Left colon (tissue), 2 donors: Measurements from ENCODE around the gene RAB1B. TPM values are rescaled to one million over a fixed set of nuclear protein-coding genes. Genes with fewer than 3 reads are reported as not detected.
"Not testable (repeated sequence)": the region's sequence is repeated elsewhere in the genome, so short reads cannot be mapped to it uniquely, and the experiment has no call there.

Source experiments
- ATAC-seq: fragments of 200-7000 bp; cut with Tn5 transposase; one replicate; pipeline ENCODE4 v1.9.1; 2020; ENCODE audit warnings: mild to moderate bottlenecking, moderate library complexity
- DNase-seq, 2 donors: peaks; one replicate each; pipeline ENCODE4 v3.0.0-alpha.2; 2020
- intact Hi-C, 2 donors: fragments of 100-400 bp; cut with DNase I in 1 of 2; cut with micrococcal nuclease in 1 of 2; formaldehyde crosslinking; loops; one replicate each; pipeline versions ENCODE4 v1.11.2 to v1.14.0; 2022; cut with DNase I, micrococcal nuclease
- total RNA-seq, 2 donors: library from RNA; stranded (reverse); fragmentation: NEBNext Ultra II Directional; extraction: Animal tissue kit (Norgen Biotek cat#: 25700); gene quantifications; one replicate each; pipeline ENCODE4 v1.2.1, GENCODE V29; 2021
- donor health status: DM: no; HTN: no; CAD: no.
- donor health status: DM: yes; HTN: yes; CAD: no.

RAB1B gene
- total RNA-seq, 2 donors from 2014 or later: 208 to 210 TPM

DNA sequence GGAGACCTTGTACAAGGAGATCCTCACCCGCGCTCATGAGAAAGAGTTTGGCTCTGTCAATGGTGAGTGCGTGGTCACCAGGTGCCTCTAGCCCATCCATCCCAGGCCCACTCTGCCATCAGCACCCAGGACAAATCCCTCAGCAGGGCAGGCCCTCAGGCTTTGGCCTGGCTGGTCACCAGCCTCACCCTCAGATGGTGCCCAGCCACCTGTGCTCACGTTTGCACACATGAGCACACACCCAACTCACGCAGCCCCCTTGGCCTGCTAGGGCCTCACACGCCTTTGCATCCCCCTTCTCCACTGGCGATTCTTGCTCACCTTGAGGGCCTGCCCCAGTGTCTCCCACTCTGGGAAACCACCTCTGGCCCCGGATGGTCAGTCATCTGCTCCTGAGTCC, 4.1 kb upstream of the RAB1B start:
- DNase-seq: no peak
- no peak for ATAC-seq
- intact Hi-C loops: no loop called here

DNA sequence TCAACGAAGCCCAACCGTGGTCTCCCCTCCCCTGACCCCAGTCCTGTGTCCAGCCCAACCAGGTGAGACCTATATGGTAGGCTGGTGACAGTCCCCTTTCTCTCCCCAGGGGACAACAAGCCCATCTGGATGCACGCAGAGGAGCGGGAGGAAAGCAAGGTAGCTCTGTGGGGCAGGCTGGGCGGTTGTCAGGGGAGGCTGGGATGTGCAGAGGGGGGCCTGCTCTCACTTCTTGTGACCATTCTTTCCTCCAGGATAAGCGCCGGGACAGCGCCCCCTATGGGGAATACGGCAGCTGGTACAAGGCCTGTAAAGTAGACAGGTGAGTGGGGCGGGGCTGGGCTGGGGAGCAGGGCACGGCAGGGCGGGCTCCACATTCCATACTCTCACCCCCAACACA, 3.5 kb upstream of the RAB1B start:
- ATAC-seq (no peak), DNase-seq (no peak)
- intact Hi-C loops: no loop called here

DNA sequence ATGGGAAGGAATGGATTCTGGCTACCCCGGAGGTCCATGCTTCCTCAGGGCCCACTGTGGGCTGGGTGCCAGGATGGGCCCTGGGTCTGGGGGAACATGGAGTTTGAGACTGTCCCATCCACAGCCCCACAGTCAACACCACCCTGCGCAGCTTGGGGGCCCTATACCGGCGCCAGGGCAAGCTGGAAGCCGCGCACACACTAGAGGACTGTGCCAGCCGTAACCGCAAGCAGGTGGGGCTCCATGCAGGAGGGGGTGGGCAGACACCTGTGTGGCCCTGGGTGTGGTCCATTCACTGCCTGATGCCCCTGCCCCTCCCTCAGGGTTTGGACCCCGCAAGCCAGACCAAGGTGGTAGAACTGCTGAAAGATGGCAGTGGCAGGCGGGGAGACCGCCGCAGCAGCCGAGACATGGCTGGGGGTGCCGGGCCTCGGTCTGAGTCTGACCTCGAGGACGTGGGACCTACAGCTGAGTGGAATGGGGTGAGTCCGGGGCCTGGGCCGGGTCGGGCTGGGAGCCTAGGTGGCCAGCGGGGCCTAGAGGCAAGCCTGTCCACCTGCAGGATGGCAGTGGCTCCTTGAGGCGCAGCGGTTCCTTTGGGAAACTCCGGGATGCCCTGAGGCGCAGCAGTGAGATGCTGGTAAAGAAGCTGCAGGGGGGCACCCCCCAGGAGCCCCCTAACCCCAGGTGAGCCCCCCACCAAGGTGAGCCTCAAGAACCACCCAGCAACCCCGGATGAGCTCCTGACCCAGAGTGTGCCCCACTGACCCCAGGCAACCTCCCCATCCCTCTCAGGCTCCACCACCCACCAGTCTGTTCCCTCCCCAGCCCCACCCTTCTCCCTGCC, 2.7 kb upstream of the RAB1B start:
- no peak for DNase-seq
- no peak for ATAC-seq
- intact Hi-C loops: no loop called here

DNA sequence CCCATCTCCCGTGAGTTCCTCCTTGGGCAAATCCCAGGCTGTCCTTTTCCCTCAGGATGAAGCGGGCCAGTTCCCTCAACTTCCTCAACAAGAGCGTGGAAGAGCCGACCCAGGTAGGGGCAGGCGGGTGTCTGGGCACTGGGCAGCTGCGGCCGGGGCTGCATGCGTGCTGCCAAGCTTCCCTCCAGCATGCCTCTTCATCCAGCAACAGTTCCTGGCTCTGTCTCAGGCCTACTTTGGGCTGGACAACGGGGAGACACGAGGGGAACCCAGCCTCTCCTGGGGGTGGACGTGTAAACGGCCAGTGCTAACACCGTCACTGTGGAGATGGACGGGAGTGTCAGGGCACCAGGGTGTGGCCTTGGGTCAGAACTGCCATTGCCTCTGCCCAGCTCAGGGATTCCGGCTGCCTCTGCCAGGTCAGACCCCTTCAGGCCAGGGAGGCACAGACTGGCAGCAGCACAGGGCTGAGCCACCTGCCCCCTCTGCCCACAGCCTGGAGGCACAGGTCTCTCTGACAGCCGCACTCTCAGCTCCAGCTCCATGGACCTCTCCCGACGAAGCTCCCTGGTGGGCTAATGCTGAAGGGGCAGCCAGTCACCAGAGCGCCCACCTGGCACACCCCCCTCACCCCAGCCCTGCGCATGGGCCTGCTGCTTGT, 1.9 kb upstream of the RAB1B start:
- intact Hi-C loops: no loop called here
- ATAC-seq: no peak
- DNase-seq: peak in 1 of 2 donors; percentile 36

DNA sequence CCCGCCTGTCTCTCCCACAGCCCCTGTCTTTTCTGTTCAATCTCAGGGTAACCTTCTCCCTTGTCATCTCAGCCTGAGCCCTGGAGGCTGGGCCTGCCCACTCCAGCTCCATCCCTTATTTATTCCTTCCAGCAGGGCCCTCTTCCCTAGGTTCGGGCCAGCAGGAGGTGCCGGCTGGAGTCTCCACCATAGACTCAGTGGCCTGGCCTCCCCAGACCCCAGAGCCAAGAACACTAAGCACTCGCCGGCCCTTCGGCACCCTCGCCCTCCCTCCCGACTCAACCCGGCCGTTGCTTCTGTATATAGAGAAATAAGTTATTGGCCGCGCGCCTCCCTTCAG, 1.4 kb upstream of the RAB1B start:
- DNase-seq (no peak), ATAC-seq (no peak)
- intact Hi-C loops: no loop called here

DNA sequence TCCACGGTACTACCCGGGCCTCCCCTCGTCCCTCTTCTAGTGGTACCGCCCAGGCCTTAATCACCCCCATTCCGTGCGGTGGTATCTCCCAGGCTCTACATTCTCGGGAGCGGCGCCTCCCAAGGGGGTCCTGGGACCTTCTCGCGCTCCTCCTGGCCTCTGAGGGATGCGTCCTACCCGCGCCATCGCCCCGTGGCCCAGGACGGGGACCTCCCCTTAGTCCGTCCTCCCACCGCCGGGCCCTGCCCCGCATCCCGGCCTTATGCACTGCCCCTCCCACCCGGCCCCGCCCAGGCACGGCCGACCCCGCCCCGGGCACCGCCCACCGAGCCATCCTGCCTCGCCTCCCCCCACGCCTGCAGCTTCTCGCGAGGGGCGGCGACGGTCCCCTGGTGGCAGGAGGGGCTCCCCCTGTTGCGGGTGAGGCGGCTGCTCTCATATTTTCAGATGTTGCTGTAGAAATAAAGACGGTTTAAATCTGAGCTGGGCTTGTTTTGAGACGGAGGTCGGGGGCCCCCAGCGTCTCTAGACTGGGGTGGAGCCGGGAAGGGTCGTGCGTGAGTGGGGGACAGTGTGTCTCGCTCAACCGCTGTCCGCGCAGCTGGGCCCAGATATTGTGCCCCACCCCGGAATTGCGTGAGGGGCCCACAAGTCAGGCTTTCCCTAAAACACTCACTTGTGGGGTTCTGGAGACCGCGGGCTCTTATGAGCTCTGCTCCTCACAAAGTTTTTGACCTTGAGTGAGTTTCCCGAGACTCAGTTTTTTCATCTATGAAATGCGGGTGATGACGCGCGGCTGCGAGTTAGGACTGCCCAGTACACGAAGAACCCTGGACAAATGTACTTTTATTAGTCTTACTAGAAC, 828 bp upstream of the RAB1B start:
- peak; percentile 78 for ATAC-seq
- peak; percentile 88 to 93 for DNase-seq
- intact Hi-C loops: no loop called here

DNA sequence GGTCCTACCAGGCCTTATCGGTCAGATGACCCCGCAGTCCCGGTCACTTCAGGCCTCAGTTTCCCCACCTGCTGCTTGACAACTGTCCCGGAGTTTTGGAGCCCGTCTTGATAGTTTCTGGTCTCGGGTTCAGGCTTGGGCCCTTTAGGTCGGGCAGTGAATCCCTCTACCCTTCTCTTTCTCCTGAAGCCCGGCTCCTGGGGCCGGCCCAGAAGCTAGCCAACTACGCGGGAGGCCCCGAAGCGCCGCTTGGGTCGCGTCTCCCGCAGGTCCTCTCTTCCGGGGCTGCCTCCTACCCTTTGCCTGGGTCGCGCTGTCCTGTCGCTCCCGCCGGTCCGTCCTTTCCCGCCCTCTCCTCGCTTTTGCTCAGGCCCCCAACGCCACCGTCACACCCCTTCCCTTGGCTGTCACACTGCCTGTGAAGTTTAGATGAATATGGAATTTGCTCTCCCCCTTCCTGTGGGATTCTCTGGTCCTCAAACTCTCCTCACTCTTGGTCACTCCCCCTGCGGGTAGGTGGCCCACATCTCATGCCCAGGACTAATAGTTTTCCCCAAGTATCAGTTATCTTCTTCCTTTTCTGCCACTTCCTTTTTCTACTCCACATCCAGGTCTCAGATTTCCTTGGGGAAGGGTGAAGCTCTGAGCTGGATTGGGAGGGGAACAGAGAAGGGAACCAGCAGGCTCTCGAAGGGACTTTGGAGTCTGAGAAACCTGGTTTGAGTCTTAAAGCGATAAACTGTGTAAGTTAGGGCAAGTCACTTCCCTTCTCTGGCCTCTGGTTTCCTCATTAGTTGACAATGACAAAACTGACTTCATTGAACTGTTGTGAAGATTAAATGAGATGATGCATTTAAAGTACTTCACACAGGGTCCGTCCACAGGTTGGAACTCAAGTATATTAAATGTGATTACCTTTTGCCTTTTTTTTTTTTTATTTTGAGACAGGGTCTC, 790 bp downstream of the RAB1B start:
- intact Hi-C loops: no loop called here
- ATAC-seq (peak; percentile 2), DNase-seq (peak; percentile 43 to 48)

DNA sequence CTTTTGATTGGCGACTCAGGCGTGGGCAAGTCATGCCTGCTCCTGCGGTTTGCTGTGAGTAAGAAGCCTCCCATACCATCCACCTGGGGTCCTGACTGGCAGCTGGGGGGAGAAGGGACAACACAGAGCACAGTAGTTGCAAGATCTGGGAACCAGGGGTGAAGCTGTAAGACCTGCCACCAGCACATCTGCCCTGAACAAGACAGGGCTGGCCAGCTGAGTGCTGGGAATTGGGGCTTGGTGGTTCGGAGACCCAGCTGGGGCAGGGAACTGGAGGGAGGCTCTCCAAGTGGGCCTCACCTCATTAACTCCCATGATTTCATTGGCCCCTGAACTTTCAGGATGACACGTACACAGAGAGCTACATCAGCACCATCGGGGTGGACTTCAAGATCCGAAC, 3.4 kb downstream of the RAB1B start:
- intact Hi-C loops: no loop called here
- ATAC-seq (no peak), DNase-seq (no peak)

DNA sequence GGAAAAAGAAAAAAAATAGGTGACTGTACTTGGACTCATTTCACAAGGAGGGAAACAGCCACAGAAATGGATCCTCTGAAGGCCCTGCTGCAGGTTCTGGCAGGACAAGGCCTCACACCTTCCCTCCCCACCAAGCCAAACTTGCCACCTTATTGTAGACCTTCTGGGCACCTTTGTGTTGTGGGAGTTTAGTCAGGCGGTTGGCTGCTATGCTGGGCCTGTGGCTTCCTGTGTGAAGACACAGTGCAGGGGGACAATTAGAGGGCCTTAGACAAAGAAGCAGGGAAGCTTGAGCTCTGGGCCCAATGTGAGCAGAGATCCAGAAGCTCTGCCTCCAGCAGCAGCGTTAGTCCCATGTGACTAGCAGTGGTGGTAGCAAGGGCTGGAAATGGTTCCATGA, 4.2 kb downstream of the RAB1B start:
- ATAC-seq: no peak
- intact Hi-C loops: no loop called here
- no peak for DNase-seq

DNA sequence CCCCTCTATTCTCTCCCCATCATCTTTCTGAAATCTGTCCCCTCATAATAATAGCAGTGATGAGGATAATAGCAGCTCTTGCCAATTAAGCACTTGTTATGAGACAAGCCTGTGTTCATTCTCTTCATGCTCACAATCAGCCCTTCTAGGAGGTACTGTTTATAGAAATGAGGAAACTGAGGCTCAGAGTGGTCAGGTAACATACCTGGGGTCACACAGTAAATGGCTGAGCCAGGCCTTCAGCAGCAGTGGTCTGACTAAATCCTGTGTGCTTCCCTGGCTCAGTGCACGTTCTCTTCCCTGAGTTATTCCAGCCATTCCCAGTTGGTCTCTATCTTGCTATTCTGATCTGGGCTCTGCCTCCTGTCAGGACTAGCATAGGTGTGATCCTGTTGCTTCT, 5.8 kb downstream of the RAB1B start:
- DNase-seq (no peak), ATAC-seq (no peak)
- intact Hi-C loops: no loop called here

DNA sequence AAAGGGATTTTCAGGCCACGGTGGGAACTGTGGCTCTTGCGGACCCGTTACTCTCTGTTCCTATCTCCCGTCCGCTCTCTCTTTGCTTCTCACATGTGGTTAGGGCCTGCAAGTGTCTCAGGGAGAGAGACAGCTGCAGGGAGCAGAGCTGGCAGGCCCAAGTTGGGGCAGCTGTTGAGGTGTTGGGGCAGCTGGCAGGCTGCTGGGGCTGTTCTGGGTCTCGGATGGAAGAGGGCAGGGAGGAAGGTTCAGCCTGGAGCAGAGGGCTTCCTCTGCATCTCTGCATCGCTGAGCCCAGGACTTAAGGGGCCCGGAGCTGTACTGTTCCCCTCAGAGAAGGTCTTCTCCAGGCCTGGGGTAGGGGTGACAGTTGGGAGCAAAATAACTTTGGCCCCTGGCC, 7.0 kb downstream of the RAB1B start:
- ATAC-seq (no peak), DNase-seq (no peak)
- intact Hi-C loops: no loop called here

DNA sequence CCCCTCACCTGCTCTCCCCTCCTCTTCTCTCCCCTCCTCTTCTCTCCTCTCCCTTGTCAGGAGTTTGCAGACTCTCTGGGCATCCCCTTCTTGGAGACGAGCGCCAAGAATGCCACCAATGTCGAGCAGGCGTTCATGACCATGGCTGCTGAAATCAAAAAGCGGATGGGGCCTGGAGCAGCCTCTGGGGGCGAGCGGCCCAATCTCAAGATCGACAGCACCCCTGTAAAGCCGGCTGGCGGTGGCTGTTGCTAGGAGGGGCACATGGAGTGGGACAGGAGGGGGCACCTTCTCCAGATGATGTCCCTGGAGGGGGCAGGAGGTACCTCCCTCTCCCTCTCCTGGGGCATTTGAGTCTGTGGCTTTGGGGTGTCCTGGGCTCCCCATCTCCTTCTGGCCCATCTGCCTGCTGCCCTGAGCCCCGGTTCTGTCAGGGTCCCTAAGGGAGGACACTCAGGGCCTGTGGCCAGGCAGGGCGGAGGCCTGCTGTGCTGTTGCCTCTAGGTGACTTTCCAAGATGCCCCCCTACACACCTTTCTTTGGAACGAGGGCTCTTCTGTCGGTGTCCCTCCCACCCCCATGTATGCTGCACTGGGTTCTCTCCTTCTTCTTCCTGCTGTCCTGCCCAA, 7.7 kb downstream of the RAB1B start:
- peak; percentile 1 for ATAC-seq
- DNase-seq: no peak
- intact Hi-C loops: no loop called here

DNA sequence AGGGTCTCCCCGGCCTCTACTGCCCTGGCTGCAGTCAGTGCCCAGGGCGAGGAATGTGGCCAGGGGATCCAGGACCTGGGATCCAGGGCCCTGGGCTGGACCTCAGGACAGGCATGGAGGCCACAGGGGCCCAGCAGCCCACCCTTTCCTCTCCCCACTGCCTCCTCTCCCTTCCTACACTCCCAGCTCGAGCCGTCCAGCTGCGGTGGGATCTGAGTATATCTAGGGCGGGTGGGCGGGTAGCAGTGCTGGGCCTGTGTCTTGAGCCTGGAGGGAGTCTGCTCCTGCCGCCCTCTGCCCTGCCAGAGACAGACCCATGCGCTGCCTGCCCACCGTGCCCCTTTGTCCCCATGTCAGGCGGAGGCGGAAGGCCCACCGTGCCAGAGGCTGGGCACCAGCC, 8.2 kb downstream of the RAB1B start:
- peak; percentile 1 for ATAC-seq
- intact Hi-C loops, DNase-seq: not testable (repeated sequence)

DNA sequence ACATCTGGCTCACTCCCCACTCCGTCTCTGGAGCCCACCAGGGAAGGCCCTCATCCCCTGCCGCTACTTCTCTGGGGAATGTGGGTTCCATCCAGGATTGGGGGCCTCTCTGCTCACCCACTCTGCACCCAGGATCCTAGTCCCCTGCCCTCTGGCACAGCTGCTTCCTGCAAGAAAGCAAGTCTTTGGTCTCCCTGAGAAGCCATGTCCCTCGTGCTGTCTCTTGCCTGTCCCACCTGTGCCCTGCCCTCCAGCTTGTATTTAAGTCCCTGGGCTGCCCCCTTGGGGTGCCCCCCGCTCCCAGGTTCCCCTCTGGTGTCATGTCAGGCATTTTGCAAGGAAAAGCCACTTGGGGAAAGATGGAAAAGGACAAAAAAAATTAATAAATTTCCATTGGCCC, 8.6 kb downstream of the RAB1B start:
- intact Hi-C loops, DNase-seq: not testable (repeated sequence)
- ATAC-seq: peak; percentile 1

DNA sequence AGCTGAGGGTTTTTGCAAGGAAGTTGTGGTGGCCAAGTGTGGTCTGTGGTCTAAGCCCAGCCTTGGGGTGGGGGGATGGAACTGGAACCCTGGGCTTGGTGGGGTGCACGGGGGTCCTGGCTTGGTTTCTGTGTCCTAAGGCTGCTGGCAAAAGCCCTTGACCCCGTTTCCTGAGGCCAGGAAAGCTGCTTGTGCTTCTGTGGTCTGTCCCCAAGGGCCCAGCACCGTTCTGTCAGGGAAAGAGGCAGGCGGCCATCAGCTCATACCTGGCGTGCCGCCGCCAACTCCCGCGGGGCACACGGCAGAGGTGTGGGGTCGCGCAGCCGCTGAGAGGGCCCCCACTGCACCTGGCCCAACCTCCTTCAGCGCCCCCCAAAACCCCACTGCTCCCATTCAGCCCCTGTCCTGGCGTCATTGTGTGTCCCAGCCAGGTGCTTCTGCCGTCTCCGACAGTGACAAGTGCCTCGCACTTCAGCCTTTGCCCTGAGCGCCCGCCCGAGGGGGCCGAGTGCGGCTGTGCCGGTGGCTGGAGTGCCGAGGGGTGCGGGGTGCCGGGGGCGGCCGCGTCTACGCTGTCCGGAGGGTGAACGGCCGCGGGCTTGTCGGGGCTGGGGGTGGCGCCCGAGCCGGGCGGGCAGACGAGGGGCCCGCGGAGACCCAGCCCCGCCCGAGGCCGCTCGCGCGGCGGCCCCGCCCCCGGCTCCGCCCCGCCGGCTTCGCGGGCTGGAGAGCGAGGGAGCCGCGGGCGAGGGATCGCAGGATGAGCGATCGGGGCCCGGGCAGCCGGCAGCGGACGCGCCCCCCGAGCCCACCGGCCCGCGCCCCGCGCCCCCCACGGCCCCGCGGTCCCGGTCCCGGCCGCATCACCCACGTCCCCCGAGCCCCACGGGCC, 9.3 kb downstream of the RAB1B start, which contains the start of gene CNIH2:
Gene CNIH2, plus strand, starts transcription at position 705 of the 892 bp plus-strand sequence. CDS start 282 bp downstream, outside the sequence.
- intact Hi-C loops: no loop called here
- ATAC-seq (peak; percentile 53), DNase-seq (peak in 1 of 2 donors; percentile 56)

DNA sequence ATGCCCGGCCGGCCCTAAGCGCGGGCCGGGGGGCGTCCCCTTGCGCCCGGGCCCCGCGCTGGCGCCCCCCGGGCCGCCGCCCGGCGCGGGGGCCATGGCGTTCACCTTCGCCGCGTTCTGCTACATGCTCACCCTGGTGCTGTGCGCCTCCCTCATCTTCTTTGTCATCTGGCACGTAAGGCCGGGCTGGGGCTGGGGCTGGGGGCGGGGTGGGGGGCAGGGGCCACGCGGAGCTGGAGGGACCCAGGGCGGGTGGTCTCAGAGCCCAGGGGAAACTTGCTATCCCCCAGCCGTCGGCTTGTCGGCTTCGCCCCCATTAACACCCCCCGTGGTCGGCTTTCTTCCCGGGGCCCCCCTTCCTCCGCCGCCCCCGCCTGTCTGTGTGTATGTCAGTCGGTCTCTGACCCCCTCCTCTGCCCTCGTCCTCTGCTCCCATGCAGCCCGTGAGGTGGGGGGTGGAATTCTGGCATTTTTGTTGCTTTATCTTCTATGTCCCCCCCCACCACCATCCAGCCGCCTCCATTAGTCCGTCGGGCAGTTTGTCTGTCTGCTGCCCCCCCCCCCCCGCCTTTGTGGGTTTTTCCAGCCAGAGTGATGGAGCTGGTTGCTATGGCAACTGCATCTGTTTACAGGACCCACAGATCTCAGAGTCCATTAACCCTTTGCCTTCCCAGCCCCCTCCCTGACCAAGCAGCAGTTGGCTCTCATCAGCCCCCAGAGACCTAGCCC, 10.1 kb downstream of the RAB1B start:
- DNase-seq (no peak), ATAC-seq (no peak)
- intact Hi-C loops: no loop called here
